Endothelial cell of umbilical vein (primary cell): Measurements from ENCODE around the gene MAML3. TPM values are rescaled to one million over a fixed set of nuclear protein-coding genes. Genes with fewer than 3 reads are reported as not detected.

ENCODE experiments used
- BruUV-seq: library from RNA; stranded (reverse); fragments of 400-500 nt; replicated peaks from 2 replicates; lab custom pipeline; 2021; lab: Mats Ljungman, UMichigan
- CTCF ChIA-PET: fragments of 300-600, 350-600 bp; sonication (Branson Sonifier 250); formaldehyde crosslinking; loops from one replicate; lab custom pipeline; 2021; ENCODE audit warnings: antibody characterized with exemption, inconsistent platforms; lab: Charles Lee
- POLR2A ChIA-PET: fragments of 300-600, 350-600 bp; sonication (Branson Sonifier 250); formaldehyde crosslinking; loops from one replicate; lab custom pipeline; 2021; ENCODE audit warnings: antibody characterized with exemption, inconsistent platforms; lab: Charles Lee
- DNase-seq: peaks from one replicate; pipeline ENCODE4 v3.0.0-alpha.2; 2011; ENCODE audit warnings: low read depth, low spot score
- FAIRE-seq: peaks from 2 replicates; lab custom pipeline; 2011; peaks lifted over from hg19 to GRCh38; lab: Jason Lieb, UNC
- H2AFZ ChIP-seq: 2 replicates; pipeline ENCODE4 v1.6.0; 2012; ENCODE audit warnings: low read depth, low read length, control low read depth, inconsistent platforms
- H3K27ac ChIP-seq: 2 replicates; pipeline ENCODE4 v1.5.1; 2011; ENCODE audit warnings: low read depth, mild to moderate bottlenecking, control low read depth, low read length, moderate library complexity; ENCODE audit not compliant: insufficient read depth
- H3K27me3 ChIP-seq, 2 experiments: 2 replicates each; pipeline versions ENCODE4 v1.6.0 to v1.6.1; 2011; ENCODE audit warnings: low read length in 2 of 2, mixed read lengths in 1 of 2; ENCODE audit not compliant: control insufficient read depth in 2 of 2, insufficient read depth in 2 of 2
- H3K36me3 ChIP-seq, 2 experiments: 2 replicates in 1 of 2; 3 replicates in 1 of 2; pipeline ENCODE4 v1.5.1; 2011; ENCODE audit warnings: low read length in 2 of 2, mild to moderate bottlenecking in 1 of 2, moderate library complexity in 1 of 2; ENCODE audit not compliant: control insufficient read depth in 2 of 2, insufficient read depth in 2 of 2; ENCODE audit errors: extremely low read depth in 1 of 2
- H3K4me1 ChIP-seq: 3 replicates; pipeline ENCODE4 v1.5.1; 2011; ENCODE audit warnings: mild to moderate bottlenecking, low read length; ENCODE audit not compliant: control insufficient read depth, insufficient read depth; ENCODE audit errors: extremely low read depth
- H3K4me2 ChIP-seq: 2 replicates; pipeline ENCODE4 v1.6.1; 2011; ENCODE audit warnings: low read length, control low read depth, mixed read lengths; ENCODE audit not compliant: insufficient read depth
- H3K4me3 ChIP-seq, 3 experiments: fragments of 200-600 bp in 1 of 3; sonication (generic), shearing (Covaris generic) in 1 of 3; replicated peaks in 1 of 3; 2 replicates each; pipeline ENCODE4 v1.5.1; 2011 to 2016; ENCODE audit warnings: control low read depth in 3 of 3, low read length in 3 of 3, mild to moderate bottlenecking in 2 of 3, inconsistent platforms in 1 of 3, low read depth in 1 of 3, moderate library complexity in 1 of 3; ENCODE audit not compliant: insufficient read depth in 1 of 3
- H3K79me2 ChIP-seq: 2 replicates; pipeline ENCODE4 v1.6.0; 2012; ENCODE audit warnings: low read length, inconsistent platforms; ENCODE audit not compliant: control insufficient read depth, insufficient read depth
- H3K9ac ChIP-seq: replicated peaks from 2 replicates; pipeline ENCODE3; 2011; ENCODE audit warnings: low read length, control low read depth; ENCODE audit not compliant: insufficient read depth; ENCODE audit errors: extremely low read depth
- H3K9me1 ChIP-seq: replicated peaks from 3 replicates; pipeline ENCODE4 v1.6.0; 2011; ENCODE audit warnings: mild to moderate bottlenecking, low read length; ENCODE audit not compliant: control insufficient read depth, insufficient read depth; ENCODE audit errors: extremely low read depth
- H3K9me3 ChIP-seq: replicated peaks from 2 replicates; pipeline ENCODE4 v1.5.1; 2012; ENCODE audit warnings: low read length, inconsistent platforms; ENCODE audit not compliant: control insufficient read depth, insufficient read depth
- H4K20me1 ChIP-seq: replicated peaks from 2 replicates; pipeline ENCODE3; 2011; ENCODE audit warnings: mild to moderate bottlenecking, low read length; ENCODE audit not compliant: control insufficient read depth, insufficient read depth; ENCODE audit errors: extremely low read depth
- EZH2 ChIP-seq: IDR thresholded peaks from 2 replicates; pipeline ENCODE4 v1.6.1; 2012; ENCODE audit warnings: borderline replicate concordance, low read depth, mild to moderate bottlenecking, moderate library complexity, low read length, inconsistent platforms; ENCODE audit not compliant: severe bottlenecking
- FOS ChIP-seq: IDR thresholded peaks from 2 replicates; pipeline ENCODE4 v1.6.1; 2011; ENCODE audit warnings: mild to moderate bottlenecking, low read length, moderate library complexity, borderline replicate concordance; ENCODE audit not compliant: insufficient read depth
- GATA2 ChIP-seq: IDR thresholded peaks from 2 replicates; pipeline ENCODE4 v1.7.0; 2011; ENCODE audit warnings: low read depth, mild to moderate bottlenecking, moderate library complexity, mixed read lengths, low read length; ENCODE audit not compliant: insufficient read length, insufficient read depth
- JUN ChIP-seq: IDR thresholded peaks from 2 replicates; pipeline ENCODE4 v1.6.1; 2011; ENCODE audit warnings: borderline replicate concordance, low read depth; ENCODE audit not compliant: insufficient read length, insufficient read depth
- MAX ChIP-seq: IDR thresholded peaks from 2 replicates; pipeline ENCODE4 v1.6.1; 2011; ENCODE audit not compliant: insufficient read depth, insufficient read length
- MYC ChIP-seq: IDR thresholded peaks from one replicate; pipeline ENCODE4 v1.6.1; 2011; ENCODE audit warnings: mild to moderate bottlenecking, low read depth, low read length
- POLR2AphosphoS5 ChIP-seq: IDR thresholded peaks from 2 replicates; pipeline ENCODE4 v1.6.1; 2012; ENCODE audit warnings: low read depth, mild to moderate bottlenecking, control low read depth, low read length, moderate library complexity; ENCODE audit not compliant: insufficient read depth
- dilution Hi-C: fragments of 300-500 bp; cut with MboI; formaldehyde crosslinking; loops from one replicate; pipeline ENCODE4 v1.15.0; 2019; ENCODE audit warnings: low sequenced_read_pairs; ENCODE audit not compliant: extremely low pct_ligation_motif_present
- intact Hi-C: fragments of 100-400 bp; cut with micrococcal nuclease; formaldehyde crosslinking; loops from one replicate; pipeline ENCODE4 v1.10.0; 2022
- polyA plus RNA-seq, 4 experiments: library from polyadenylated mRNA; depleted of rRNA in 3 of 4; stranded (reverse) in 3 of 4; unstranded in 1 of 4; fragments of >200 nt; gene quantifications; 2 replicates each; pipeline versions ENCODE4 v1.2.1 to v1.2.3, GENCODE V29; 2011 to 2012; ENCODE audit warnings: missing spikeins in 1 of 4
- total RNA-seq: library from RNA; stranded (reverse); gene quantifications from 2 replicates; pipeline ENCODE4 v1.2.3, GENCODE V29; 2021
- TF ChIP-seq, protein P1 (sequence below), 2 donors: IDR thresholded peaks; 1 replicate in 1 of 2; 2 replicates in 1 of 2; pipeline ENCODE4 v1.5.1; 2011; ENCODE audit warnings: low read length in 2 of 2, mild to moderate bottlenecking in 2 of 2, moderate library complexity in 2 of 2, control low read depth in 1 of 2, inconsistent platforms in 1 of 2, low read depth in 1 of 2; ENCODE audit not compliant: insufficient read depth in 1 of 2; ENCODE audit errors: extremely low read depth in 1 of 2

The MAML3 gene
- total and polyA plus RNA-seq, 2 donors (not counting 3 experiments of a cell fraction or from before 2014, with no cell fraction given), result 14.0 to 20.3 TPM

- DNase-seq (no peak), FAIRE-seq (no peak)
- no peak overlapping the region for H3K9ac ChIP-seq
- no peaks in the 10 kb centered on the region for H4K20me1 ChIP-seq
- no peaks in the 10 kb centered on the region for H3K79me2 ChIP-seq
- no peak overlapping the region for H3K4me3 ChIP-seq
- H3K9me1 ChIP-seq, result no peaks in the 10 kb centered on the region
- no peaks in the 10 kb centered on the region for H3K9me3 ChIP-seq
- BruUV-seq, result no TSS peak
- TF ChIP-seq, protein P1, sequence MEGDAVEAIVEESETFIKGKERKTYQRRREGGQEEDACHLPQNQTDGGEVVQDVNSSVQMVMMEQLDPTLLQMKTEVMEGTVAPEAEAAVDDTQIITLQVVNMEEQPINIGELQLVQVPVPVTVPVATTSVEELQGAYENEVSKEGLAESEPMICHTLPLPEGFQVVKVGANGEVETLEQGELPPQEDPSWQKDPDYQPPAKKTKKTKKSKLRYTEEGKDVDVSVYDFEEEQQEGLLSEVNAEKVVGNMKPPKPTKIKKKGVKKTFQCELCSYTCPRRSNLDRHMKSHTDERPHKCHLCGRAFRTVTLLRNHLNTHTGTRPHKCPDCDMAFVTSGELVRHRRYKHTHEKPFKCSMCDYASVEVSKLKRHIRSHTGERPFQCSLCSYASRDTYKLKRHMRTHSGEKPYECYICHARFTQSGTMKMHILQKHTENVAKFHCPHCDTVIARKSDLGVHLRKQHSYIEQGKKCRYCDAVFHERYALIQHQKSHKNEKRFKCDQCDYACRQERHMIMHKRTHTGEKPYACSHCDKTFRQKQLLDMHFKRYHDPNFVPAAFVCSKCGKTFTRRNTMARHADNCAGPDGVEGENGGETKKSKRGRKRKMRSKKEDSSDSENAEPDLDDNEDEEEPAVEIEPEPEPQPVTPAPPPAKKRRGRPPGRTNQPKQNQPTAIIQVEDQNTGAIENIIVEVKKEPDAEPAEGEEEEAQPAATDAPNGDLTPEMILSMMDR (IDR thresholded peaks at IDR 0.05; ENCODE audit: extremely low read depth in 1 of 2, insufficient read depth in 1 of 2, low read depth in 1 of 2, low read length in 2 of 2), result no peak
- TF ChIP-seq JUN (no peak), POLR2AphosphoS5 (no peak), FOS (no peak)
- no peak overlapping the region for H3K27ac ChIP-seq
- H3K4me1 ChIP-seq, result no peaks in the 10 kb centered on the region
- no peaks in the 10 kb centered on the region for H3K27me3 ChIP-seq
- dilution Hi-C loops, result no loop called here
- CTCF ChIA-PET, result no interaction called here
- no peak overlapping the region for H2AFZ ChIP-seq
- intact Hi-C loops, result no loop called here
- H3K4me2 ChIP-seq, result no peak overlapping the region
- POLR2A ChIA-PET, result no interaction called here
- no peaks in the 10 kb centered on the region for H3K36me3 ChIP-seq
Measured at GRCh38 chr4:139746431-139747171, 407.4 kb downstream of the MAML3 start.

GRCh38 chr4:139745111-139745639 lies 408.8 kb downstream of the MAML3 start:
- Histone ChIP-seq H4K20me1 (no peaks in the 10 kb centered on the region), H3K9me1 (no peaks in the 10 kb centered on the region), H3K36me3 (no peaks in the 10 kb centered on the region), H3K4me2 (no peak overlapping the region), H2AFZ (no peak overlapping the region), H3K9me3 (no peaks in the 10 kb centered on the region), H3K9ac (no peak overlapping the region), H3K4me1 (peaks cover 10% of the 10 kb centered on the region), H3K27ac (no peak overlapping the region), H3K79me2 (no peaks in the 10 kb centered on the region), H3K4me3 (no peak overlapping the region), H3K27me3 (no peaks in the 10 kb centered on the region)
- dilution Hi-C loops, result no loop called here
- intact Hi-C loops, result no loop called here
- TF ChIP-seq FOS (no peak), EZH2 (no peak), MAX (no peak), JUN (no peak), MYC (no peak), GATA2 (no peak), POLR2AphosphoS5 (no peak)
- TF ChIP-seq, protein P1 (IDR thresholded peaks at IDR 0.05; ENCODE audit: extremely low read depth in 1 of 2, insufficient read depth in 1 of 2, low read depth in 1 of 2, low read length in 2 of 2), result no peak
- FAIRE-seq (no peak), DNase-seq (no peak)
- ChIA-PET CTCF (no interaction called here), POLR2A (no interaction called here)
- BruUV-seq, result no TSS peak
